ENCODE measurements around the gene HSPA1B. TPM values are rescaled to one million over a fixed set of nuclear protein-coding genes. Genes with fewer than 3 reads are reported as not detected.

HSPA1B gene
- total RNA-seq, 1 donor from 2014 or later, result 19.8 TPM

DNA sequence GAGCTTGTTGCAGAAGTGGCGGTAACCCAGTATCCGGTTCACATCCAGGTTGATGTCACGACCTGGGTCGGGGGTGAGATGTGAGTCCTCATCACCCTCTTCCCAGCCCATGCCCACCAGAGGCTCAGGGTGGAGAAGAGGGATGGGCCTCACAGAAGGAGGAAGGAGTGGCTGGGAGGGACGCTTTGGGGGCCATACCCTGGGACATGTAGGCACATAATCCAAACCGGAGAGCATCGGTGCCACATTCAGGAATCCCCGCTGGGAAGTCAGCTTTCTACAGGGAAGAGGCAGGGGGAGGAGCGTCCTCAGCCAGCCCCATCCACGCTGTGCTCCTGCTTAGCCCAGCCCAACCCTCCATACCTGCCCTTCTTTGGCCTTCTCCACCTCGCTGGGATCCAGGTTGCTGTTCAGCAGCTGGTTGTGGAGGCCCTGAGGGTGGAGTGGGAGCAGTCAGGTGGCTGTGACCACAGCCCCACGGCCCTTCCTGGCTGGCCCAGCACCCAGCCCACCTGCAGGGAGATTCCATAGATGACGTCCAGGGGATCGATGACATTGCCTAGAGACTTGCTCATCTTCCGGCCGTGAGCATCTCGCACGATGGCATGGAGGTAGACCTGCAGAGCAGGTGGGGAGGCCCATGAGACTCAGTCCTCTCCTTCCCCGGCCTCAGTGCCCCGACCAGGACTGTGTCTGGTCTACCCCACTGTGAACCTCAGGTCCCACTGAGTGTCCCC, 46.9 kb upstream of the HSPA1B start:
- TF ChIP-seq, protein P1, sequence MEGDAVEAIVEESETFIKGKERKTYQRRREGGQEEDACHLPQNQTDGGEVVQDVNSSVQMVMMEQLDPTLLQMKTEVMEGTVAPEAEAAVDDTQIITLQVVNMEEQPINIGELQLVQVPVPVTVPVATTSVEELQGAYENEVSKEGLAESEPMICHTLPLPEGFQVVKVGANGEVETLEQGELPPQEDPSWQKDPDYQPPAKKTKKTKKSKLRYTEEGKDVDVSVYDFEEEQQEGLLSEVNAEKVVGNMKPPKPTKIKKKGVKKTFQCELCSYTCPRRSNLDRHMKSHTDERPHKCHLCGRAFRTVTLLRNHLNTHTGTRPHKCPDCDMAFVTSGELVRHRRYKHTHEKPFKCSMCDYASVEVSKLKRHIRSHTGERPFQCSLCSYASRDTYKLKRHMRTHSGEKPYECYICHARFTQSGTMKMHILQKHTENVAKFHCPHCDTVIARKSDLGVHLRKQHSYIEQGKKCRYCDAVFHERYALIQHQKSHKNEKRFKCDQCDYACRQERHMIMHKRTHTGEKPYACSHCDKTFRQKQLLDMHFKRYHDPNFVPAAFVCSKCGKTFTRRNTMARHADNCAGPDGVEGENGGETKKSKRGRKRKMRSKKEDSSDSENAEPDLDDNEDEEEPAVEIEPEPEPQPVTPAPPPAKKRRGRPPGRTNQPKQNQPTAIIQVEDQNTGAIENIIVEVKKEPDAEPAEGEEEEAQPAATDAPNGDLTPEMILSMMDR (IDR thresholded peaks at IDR 0.05; ENCODE audit: unreplicated experiment), result no peak
- Mint-ChIP-seq H3K4me3 (ENCODE audit: unreplicated experiment) (no peak overlapping the region), H3K27ac (ENCODE audit: unreplicated experiment) (no peak overlapping the region), H3K9me3 (ENCODE audit: unreplicated experiment) (no peaks in the 10 kb centered on the region), H3K4me1 (ENCODE audit: unreplicated experiment) (no peaks in the 10 kb centered on the region), H3K36me3 (ENCODE audit: low read depth, unreplicated experiment) (peaks cover 13% of the 10 kb centered on the region), H3K27me3 (ENCODE audit: unreplicated experiment) (peaks cover 2% of the 10 kb centered on the region)
- DNase-seq (ENCODE audit: low spot score), result no peak

- Mint-ChIP-seq H3K9me3 (ENCODE audit: unreplicated experiment) (no peaks in the 10 kb centered on the region), H3K36me3 (ENCODE audit: low read depth, unreplicated experiment) (peaks cover 13% of the 10 kb centered on the region), H3K27me3 (ENCODE audit: unreplicated experiment) (peaks cover 2% of the 10 kb centered on the region), H3K4me3 (ENCODE audit: unreplicated experiment) (no peak overlapping the region), H3K27ac (ENCODE audit: unreplicated experiment) (no peak overlapping the region), H3K4me1 (ENCODE audit: unreplicated experiment) (no peaks in the 10 kb centered on the region)
- TF ChIP-seq, protein P1 (IDR thresholded peaks at IDR 0.05; ENCODE audit: unreplicated experiment), result no peak
- no peak for DNase-seq (ENCODE audit: low spot score)
Measured at GRCh38 chr6:31781244-31782125, 46.1 kb upstream of the HSPA1B start.

DNA sequence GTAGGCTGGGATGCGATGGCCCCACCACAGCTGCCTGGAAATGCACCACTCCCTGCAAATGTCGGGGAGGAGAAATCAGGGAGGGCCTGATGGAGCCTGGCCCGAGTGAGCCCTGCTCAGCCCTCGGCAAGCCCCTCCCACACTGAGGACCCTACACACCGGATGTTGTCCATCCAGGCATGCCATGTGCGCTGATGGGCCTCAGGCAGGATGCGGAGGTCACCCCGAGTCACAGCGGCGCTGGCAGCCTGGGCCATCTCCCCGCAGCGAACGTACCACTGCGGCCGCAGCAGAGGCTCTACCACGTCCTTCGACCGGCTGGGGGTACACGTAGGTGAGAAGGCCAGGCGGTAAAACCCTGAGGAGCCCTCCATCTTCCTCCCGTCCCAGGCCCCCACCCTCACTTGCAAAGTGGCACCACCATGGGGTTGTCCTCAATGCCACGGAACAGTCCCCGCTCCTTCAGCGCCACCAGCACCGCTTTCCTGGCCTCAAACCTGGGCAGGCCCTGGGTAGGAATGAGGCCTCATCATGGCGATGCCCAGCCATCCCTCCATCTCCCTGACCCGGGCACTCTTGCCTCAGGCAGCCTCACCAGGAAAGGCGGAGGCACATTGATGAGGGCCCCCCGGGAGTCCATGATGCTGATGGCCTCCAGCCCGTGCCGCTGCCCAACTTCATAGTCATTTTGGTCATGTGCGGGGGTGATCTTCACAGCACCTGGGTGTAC, 45.2 kb upstream of the HSPA1B start:
- Mint-ChIP-seq H3K27ac (ENCODE audit: unreplicated experiment) (no peak overlapping the region), H3K4me1 (ENCODE audit: unreplicated experiment) (no peaks in the 10 kb centered on the region), H3K27me3 (ENCODE audit: unreplicated experiment) (peaks cover 2% of the 10 kb centered on the region), H3K36me3 (ENCODE audit: low read depth, unreplicated experiment) (peaks cover 13% of the 10 kb centered on the region), H3K9me3 (ENCODE audit: unreplicated experiment) (no peaks in the 10 kb centered on the region), H3K4me3 (ENCODE audit: unreplicated experiment) (no peak overlapping the region)
- DNase-seq (ENCODE audit: low spot score), result no peak
- TF ChIP-seq, protein P1 (IDR thresholded peaks at IDR 0.05; ENCODE audit: unreplicated experiment), result no peak

DNA sequence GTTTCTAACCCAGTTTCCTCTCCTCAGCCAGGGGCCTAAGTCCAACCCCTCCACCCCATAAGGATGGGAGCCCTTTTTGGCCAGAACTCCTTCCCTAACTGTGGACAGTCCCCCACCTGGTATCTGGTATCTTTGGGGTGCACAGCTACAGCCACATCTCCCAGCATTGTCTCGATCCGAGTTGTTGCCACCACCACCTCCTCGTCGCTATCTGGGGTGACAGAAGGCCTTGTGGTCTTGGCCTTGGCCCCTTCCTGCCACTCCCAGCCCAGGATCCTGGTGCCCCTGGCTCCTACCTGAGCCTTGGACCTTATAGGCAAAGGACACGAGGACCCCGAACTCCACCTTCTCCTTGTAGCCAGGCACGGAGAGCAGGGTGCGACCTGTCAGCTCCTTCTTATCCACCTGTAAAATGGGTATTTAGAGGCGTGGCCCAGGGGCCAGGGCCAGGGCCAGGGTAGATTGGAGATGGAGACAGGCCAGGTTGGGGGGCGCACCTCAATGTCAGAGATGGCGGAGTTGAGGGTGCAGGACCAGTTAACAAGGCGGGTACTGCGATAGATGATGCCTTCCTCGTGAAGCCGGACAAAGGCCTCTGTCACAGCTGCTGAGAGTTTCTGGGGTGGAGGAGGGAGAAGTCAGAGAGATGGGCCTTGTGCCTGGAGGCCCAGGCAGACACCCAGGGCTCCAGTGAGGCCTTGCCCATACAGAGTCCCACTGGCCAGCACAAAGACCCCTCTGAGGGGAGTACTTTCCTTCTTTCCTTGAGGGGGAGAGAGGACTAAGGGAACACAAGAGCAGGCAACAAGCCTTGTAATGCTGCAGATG, 43.2 kb upstream of the HSPA1B start:
- Mint-ChIP-seq H3K4me3 (ENCODE audit: unreplicated experiment) (no peak overlapping the region), H3K36me3 (ENCODE audit: low read depth, unreplicated experiment) (peaks cover 13% of the 10 kb centered on the region)
- no peak for DNase-seq (ENCODE audit: low spot score)

More for the DNA sequence above, 43.2 kb upstream of the HSPA1B start:
- TF ChIP-seq, protein P1 (IDR thresholded peaks at IDR 0.05; ENCODE audit: unreplicated experiment), result no peak
- Mint-ChIP-seq H3K27me3 (ENCODE audit: unreplicated experiment) (no peaks in the 10 kb centered on the region), H3K27ac (ENCODE audit: unreplicated experiment) (no peak overlapping the region), H3K9me3 (ENCODE audit: unreplicated experiment) (no peaks in the 10 kb centered on the region), H3K4me1 (ENCODE audit: unreplicated experiment) (no peaks in the 10 kb centered on the region)
